NCI-H748 treated with DMSO at 0.1 percent for 48 hours (cell line): ENCODE results near the gene CST1.
"Not testable (repeated sequence)": the region's sequence is repeated elsewhere in the genome, so short reads cannot be mapped to it uniquely, and the experiment has no call there.

Source experiments
- DNase-seq: peaks from one replicate; lab custom pipeline; 2025; lab: John Stamatoyannopoulos, UW

Gene CST1

GRCh38 chr20:23750786-23751185 lies at the start of gene CST1:
Gene CST1 (minus strand): TSS chr20:23750935. CDS start chr20:23750866, 69 bp downstream.
- DNase-seq: not testable (repeated sequence)

- not testable (repeated sequence) for DNase-seq
Measured at GRCh38 chr20:23799216-23799847, 48.6 kb upstream of the CST1 start.

- no peak for DNase-seq
Measured at GRCh38 chr20:23795526-23795925, 44.8 kb upstream of the CST1 start.

DNA sequence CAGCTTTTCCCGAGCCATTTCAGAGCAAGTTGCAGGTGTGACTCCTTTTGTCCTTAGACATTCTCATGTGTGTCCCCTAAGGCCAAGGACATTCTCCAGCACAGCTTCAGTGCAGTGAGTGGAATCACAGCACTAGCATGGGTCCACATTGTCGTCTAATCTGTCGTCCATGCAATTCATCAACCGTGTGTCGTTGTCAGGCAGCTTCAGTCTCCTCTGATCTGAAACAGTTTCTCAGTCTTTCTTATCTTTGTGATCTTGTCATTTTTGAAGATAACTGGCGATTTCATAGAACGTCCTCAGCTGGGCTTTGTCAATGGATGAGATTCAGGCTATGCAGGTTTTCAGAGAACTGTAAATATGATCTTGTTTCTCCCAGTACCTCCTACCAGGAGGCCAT lies 44.1 kb upstream of the CST1 start:
- DNase-seq: no peak

DNA sequence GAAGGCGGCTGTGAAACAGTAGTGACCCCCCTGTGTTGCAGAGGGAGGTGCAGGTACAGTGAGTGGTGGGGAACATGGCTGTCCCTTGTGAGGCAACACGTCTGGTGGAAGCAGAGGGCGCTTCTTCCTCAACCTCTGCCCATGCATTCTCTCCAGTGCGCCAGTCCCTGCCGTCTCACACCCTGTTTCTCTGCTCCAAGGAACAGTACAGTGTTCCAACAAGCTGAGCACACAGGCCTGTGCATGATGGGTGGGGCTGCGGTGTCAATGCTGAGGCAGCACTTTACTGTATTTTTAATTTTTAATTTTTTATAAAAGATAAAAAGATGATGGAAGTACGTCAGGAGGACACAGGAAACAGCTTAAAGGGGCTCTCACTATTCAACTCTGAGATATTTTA lies 43.3 kb upstream of the CST1 start:
- no peak for DNase-seq

DNA sequence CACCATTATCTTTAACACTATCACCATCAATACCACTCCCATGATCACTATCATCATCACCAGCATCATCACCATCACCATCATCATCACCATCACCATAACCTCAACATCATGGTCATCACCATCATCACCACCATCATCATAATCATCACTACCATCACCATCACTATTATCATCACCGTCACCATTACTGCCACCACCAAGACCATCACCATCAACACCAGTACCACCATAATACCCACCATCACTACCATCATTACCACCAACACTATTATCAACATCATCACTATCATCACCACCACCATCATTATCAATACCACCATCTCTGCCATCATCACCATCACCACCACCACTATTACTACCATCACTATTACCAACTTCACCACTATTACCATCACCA lies 32.7 kb upstream of the CST1 start:
- DNase-seq: no peak

DNA sequence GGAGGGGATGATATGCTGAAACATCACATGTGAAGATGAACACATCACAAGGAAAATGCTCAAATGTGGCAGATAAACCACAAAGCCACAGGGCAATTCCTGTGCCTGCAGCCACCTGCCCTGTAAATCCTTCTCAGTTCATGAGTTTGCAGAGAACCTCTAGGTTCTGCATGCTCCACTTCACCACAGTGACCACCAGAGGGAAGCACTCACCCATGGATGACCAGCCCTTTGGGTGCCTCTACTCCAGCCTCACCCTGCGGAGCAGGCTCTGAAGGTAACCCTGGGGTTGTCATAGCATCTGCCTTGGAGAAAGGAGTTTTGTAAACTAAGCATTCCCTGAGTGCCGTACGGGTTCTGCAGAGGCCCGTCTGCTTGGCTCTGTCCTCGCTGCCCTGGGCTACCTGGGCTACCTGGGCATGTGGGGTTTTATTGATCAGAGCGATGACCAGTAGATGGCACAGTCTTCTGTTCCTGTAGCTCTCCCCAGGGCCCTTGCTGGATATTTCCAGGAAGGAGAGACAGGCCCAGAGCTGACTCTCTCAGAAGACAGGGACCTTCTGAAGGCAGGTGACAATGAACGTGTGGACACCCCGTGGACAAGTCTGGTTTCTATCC lies 31.7 kb upstream of the CST1 start:
- no peak for DNase-seq

GRCh38 chr20:23778676-23779075 lies 27.9 kb upstream of the CST1 start:
- DNase-seq: not testable (repeated sequence)

- not testable (repeated sequence) for DNase-seq
Measured at GRCh38 chr20:23777380-23777779, 26.6 kb upstream of the CST1 start.

DNA sequence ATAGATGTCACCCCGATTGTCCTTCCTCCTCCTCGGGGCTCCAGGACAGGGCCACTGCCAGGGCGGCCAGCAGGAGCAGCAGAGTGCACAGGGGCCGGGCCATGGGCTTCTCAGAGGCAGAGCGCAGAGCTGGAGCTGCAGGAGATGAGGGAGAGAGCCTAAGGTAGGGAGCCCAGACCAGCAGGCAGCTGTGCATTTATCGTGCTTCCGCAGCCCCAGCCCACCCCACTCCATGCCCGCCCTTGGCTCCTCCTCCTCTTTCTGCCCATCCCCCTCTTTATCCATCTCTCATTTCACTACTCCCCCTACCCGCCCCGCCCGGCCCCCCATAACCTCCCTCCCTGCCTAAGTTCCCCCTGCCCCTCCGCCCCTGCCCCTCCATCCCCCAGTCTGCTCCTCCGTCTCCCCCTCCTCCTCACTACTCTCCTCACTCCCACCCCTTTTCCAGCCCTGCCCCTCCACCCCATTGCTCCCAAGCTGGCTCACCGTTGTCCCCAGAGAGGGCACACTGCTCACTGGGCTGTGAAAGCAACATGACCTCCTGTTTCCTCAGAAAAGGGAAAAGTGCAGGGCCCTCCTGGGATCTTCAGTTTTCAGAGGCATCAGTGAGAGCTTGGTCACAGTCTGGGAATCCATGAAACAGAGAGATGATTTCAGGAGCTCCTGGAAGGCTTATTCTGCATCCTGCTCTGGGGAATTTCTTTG lies 25.5 kb upstream of the CST1 start:
- DNase-seq: no peak

DNA sequence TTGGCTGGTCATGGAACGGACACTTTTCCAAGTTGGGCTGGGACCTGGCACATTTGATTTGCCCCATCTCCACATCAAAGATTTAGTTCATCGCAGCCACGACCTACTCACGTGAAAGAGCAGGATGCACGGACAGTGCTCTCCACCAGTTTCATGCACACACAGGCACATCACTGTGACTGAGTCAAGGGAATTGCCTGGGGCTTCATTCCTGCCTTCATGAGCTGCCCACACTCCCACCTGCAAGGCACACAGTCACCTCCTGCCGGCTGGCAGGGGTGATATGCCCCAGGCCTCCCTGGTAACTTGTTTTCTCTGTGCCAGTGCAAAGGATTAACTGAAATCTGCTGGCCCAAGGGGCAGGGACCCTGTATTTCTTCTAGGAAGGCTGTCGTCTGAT lies 23.3 kb upstream of the CST1 start:
- no peak for DNase-seq

- DNase-seq: no peak
Measured at GRCh38 chr20:23773579-23773978, 22.8 kb upstream of the CST1 start.

- DNase-seq: no peak
Measured at GRCh38 chr20:23773127-23773526, 22.4 kb upstream of the CST1 start.

DNA sequence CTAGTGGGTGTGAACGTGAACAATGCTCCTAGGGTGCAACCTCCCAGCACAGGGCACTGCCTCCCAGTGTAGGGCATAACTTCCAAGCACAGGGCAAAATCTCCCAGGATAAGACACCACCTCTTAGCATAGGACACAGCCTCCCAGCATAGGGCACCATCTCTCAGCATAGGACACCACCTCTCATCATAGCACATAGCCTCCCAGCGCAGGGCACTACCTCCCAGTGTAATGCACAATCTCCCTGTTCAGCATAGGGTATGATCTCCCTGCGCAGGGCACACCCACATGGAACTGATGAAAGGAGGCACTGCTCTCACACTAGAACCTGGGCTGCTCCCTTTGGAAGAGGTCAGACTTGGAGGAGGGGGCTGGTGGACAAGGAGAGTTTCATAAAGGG lies 21.3 kb upstream of the CST1 start:
- no peak for DNase-seq

DNA sequence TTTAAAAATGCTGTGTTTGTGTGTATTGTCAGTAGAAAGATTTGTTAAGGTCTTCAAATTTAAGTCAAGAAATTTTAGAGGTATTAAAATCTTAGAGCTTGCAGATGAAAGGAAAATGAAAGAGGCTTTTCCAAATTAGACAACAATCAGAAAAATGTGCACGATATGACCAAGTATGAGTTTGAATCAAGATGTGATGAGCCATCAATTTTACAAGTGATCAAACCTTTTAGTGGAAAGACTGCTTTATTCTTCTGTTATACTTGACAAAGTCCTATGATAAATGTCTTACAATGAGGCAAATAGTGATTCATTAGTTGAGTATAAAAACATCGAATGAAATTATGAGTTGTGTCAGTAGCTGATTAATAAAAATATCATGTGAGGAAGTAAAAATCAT lies 19.6 kb upstream of the CST1 start:
- DNase-seq: no peak

DNA sequence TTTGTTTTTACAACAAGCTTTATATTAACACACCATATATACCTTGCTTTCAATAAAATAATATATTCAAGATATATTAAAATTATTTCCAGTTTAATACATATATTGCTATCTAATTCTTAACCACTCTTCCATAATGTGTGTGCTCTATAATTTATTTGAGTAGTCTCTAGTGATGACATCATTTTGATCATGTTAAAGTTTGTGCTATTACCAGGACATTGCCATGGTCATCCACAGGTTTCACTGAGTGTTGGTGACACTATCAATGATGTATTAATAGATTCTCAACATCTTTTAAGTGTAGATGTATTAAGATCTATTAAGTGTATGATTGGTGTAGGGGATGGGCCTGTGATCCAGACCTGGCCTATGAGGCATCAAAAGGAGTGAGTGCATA lies 17.8 kb upstream of the CST1 start:
- DNase-seq: not testable (repeated sequence)

GRCh38 chr20:23766531-23766930 lies 15.8 kb upstream of the CST1 start:
- DNase-seq: no peak

DNA sequence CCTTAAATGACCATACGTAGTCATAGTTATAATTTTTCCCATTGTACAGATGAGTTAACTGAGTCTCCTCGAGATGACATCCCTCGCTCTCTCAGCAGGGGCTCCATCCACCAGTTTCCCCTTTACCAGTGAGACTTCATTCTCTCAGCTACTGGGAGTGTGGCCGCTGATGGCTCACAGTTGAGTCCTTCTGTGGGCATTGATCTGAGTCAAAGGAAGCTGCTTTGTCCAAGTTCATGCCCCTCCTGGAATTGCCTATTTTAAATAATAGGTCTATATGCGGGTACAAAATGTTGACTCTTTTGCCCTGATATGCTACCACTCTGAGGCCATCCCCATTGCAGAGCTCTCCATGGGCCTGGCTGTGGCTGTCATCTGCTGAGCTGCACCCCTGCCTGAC lies 14.8 kb upstream of the CST1 start:
- no peak for DNase-seq

DNA sequence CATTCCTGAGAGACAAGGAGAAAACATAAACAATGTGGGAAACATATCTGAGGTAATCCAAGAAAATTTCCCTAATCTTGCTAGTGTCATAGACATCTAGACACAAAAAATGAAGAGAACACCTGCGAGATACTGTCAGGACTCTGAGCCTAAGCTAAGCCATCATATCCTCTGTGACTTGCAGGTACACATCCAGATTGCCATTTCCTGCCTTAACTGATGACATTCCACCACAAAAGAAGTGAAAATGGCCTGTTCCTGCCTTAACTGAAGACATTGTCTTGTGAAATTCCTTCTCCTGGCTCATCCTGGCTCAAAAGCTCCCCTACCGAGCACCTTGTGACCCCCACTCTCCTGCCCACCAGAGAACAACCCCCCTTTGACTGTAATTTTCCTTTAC lies 13.9 kb upstream of the CST1 start:
- DNase-seq: not testable (repeated sequence)

- DNase-seq: no peak
Measured at GRCh38 chr20:23763345-23763744, 12.6 kb upstream of the CST1 start.

GRCh38 chr20:23759306-23759940 lies 8.7 kb upstream of the CST1 start:
- DNase-seq: no peak

DNA sequence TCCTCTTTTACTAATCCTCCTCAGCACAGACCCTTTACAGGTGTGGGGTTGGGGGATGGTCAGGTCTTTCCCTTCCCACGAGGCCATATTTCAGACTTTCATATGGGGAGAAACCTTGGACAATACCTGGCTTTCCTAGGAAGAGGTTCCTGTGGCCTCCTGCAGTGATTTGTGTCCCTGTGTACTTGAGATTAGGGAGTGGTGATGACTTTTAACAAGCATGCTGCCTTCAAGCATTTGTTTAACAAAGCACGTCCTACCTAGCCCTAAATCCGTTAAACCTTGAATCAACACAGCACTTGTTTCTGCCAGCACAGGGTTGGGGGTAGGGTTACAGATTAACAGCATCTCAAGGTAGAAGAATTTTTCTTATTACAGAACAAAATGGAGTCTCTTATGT lies 6.1 kb upstream of the CST1 start:
- DNase-seq: peak; percentile 35

DNA sequence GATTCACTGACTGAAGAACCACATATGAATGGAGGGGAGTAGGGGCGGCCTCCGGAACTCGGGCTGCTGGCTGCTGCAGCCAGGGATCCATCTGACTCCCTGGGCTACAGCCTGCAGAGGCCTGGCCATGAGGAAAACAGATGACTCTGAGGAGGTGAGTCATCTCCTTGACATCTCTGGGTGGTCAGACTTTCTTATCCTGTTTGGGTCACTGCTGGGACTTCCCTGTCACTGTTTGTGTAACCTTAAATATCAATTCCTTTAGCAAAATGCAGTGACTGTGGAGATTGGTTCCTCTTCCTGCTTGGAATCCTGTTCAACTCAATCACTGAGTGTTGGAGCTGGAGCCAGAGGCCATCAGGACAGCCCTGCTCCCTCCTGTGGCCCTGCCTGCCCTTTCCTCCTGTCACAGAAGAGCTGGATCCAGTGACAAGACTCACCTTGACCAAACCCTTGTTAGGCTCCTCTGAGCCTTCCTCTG lies 4.4 kb upstream of the CST1 start:
- DNase-seq: not testable (repeated sequence)
